ENCODE measurements around the gene CABLES1.

DNA sequence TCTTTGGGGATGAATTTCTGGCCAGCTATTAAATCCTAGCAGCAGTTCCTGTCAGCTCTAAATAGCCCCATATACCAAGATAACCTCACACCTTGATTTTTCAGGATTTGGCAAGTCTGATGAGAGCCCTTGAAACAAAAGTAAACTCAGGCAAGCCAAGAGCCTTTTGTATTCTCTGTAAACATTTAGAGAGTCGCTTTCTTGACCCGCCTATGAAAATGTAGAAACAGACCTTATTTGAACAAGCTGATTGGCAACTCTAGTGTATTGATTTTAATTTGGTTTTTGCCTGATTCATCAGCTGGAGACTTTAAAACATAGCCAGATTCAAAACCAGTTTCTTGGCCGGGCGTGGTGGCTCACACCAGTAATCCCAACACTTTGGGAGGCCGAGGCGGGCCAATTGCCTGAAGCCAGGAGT, 43.4 kb downstream of the CABLES1 start:
- TF ChIP-seq EZH2 (IDR thresholded peaks at IDR 0.05; ENCODE audit: insufficient read depth, poor library complexity, severe bottlenecking) (no peak), EZH2phosphoT487 (IDR thresholded peaks at IDR 0.05; ENCODE audit: insufficient read depth, low read depth) (no peak)

All from GM23248 (cell line).